Neural progenitor cell (in vitro differentiated cells): Measurements from ENCODE around the gene LIMA1. TPM values are rescaled to one million over a fixed set of nuclear protein-coding genes. Genes with fewer than 3 reads are reported as not detected.

ENCODE experiments used
- DNase-seq: peaks from one replicate; pipeline ENCODE4 v3.0.0-alpha.2; 2016; ENCODE audit warnings: low spot score
- H2AFZ ChIP-seq: fragments of 200-600 bp; sonication (generic); replicated peaks from 2 replicates; pipeline ENCODE4 v1.6.1; 2016; ENCODE audit warnings: antibody characterized with exemption
- H3F3A ChIP-seq: fragments of 200-600 bp; sonication (generic); 2 replicates; pipeline ENCODE4 v1.6.1; 2016; ENCODE audit warnings: antibody characterized with exemption, low read depth
- H3K27ac ChIP-seq: fragments of 200-600 bp; sonication (generic); 2 replicates; pipeline ENCODE4 v1.5.1; 2016; ENCODE audit warnings: mild to moderate bottlenecking
- H3K27me3 ChIP-seq: fragments of 200-600 bp; sonication (generic); 2 replicates; pipeline ENCODE4 v1.6.1; 2016; ENCODE audit warnings: mild to moderate bottlenecking, moderate library complexity
- H3K36me3 ChIP-seq: fragments of 200-600 bp; sonication (generic); 2 replicates; pipeline ENCODE4 v1.5.1; 2016
- H3K4me1 ChIP-seq: fragments of 200-600 bp; sonication (generic); 2 replicates; pipeline ENCODE4 v1.6.1; 2016; ENCODE audit warnings: mixed run types
- H3K4me2 ChIP-seq: fragments of 200-600 bp; sonication (generic); 2 replicates; pipeline ENCODE4 v1.6.1; 2016
- H3K4me3 ChIP-seq: fragments of 200-600 bp; sonication (generic); 2 replicates; pipeline ENCODE4 v1.5.1; 2016
- H3K79me2 ChIP-seq: fragments of 200-600 bp; sonication (generic); 2 replicates; pipeline ENCODE4 v1.6.1; 2016; ENCODE audit warnings: low read depth
- H3K9ac ChIP-seq: fragments of 200-600 bp; sonication (generic); 2 replicates; pipeline ENCODE4 v1.6.1; 2016
- H3K9me3 ChIP-seq: fragments of 200-600 bp; sonication (generic); 2 replicates; pipeline ENCODE4 v1.5.1; 2016; ENCODE audit warnings: low read depth
- H4K20me1 ChIP-seq: fragments of 200-600 bp; sonication (generic); 2 replicates; pipeline ENCODE4 v1.6.1; 2016; ENCODE audit warnings: low read depth
- H3K27ac Mint-ChIP-seq: 3 replicates; pipeline ENCODE4 v1.8.0; 2021; ENCODE audit warnings: mixed read lengths
- H3K27me3 Mint-ChIP-seq: 2 replicates; pipeline ENCODE4 v1.8.0; 2022; ENCODE audit warnings: low read depth, mild to moderate bottlenecking, inconsistent platforms, moderate library complexity, mixed read lengths; ENCODE audit not compliant: insufficient read depth
- H3K36me3 Mint-ChIP-seq: 3 replicates; pipeline ENCODE4 v1.8.0; 2021; ENCODE audit warnings: mixed read lengths
- H3K4me1 Mint-ChIP-seq: 3 replicates; pipeline ENCODE4 v1.8.0; 2021; ENCODE audit warnings: mixed read lengths
- H3K4me3 Mint-ChIP-seq: 3 replicates; pipeline ENCODE4 v1.8.0; 2021; ENCODE audit warnings: mild to moderate bottlenecking, moderate library complexity, mixed read lengths
- H3K9me3 Mint-ChIP-seq: 3 replicates; pipeline ENCODE4 v1.8.0; 2020; ENCODE audit warnings: mixed read lengths
- EZH2 ChIP-seq: fragments of 200-600 bp; sonication (generic); IDR thresholded peaks from 2 replicates; pipeline ENCODE4 v1.6.1; 2017; ENCODE audit warnings: antibody characterized with exemption, mild to moderate bottlenecking, moderate library complexity
- EZH2phosphoT487 ChIP-seq: fragments of 200-600 bp; sonication (generic); IDR thresholded peaks from 2 replicates; pipeline ENCODE4 v1.6.1; 2017; ENCODE audit warnings: antibody characterized with exemption
- total RNA-seq: library from RNA; depleted of rRNA; stranded (reverse); fragments of >200 nt; gene quantifications from 2 replicates; pipeline ENCODE4 v1.2.3, GENCODE V29; 2015; ENCODE audit warnings: low replicate concordance
- TF ChIP-seq, protein P1 (sequence below): fragments of 200-600 bp; sonication (generic); IDR thresholded peaks from 2 replicates; pipeline ENCODE4 v1.5.1; 2017; ENCODE audit warnings: antibody characterized with exemption, mild to moderate bottlenecking

The LIMA1 gene
- total RNA-seq, 1 donor from 2014 or later: 25.0 TPM

DNA sequence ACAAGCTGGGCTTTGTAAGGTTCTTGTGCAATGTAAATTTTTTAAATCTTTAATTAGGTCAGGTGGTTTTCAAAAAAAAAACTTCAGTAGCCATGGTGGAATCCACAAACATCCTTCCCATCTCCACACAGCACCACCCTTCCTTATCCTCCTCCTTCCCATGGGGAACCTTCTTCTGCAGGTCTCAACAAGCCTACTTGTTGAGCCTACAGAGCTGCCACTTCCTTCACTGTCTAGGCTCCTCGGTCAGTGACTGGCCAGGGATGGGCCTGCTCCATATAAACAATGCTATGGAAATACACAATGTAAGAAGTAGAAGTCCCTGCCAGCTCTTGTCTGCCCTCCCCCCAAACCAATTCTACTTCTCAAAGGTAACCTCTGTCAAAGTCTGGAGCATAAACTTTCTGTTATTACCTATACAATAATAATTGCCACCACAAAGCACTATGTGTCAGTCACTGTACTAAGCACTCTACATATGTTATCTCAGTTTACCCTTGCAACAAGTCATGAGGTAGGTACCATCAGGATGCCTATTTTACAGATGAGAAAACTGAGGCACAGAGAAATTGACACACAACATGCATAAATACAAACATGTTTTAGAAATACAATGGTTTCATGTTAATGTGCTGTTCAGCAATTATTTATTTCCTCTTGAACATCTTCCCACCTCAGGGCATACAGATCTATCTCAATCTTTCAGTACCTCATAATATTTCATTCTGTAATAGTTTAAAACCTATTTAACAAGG, 17.4 kb downstream of the LIMA1 start:
- Histone ChIP-seq H3K36me3 (no peaks in the 10 kb centered on the region), H3K27me3 (no peaks in the 10 kb centered on the region), H3K4me3 (no peak overlapping the region), H4K20me1 (no peaks in the 10 kb centered on the region), H3K4me1 (no peaks in the 10 kb centered on the region), H3K79me2 (no peaks in the 10 kb centered on the region), H2AFZ (no peak overlapping the region), H3K9me3 (no peaks in the 10 kb centered on the region), H3K4me2 (no peak overlapping the region), H3K27ac (no peak overlapping the region), H3K9ac (no peak overlapping the region), H3F3A (no peaks in the 10 kb centered on the region)
- no peaks in the 10 kb centered on the region for H3K36me3 Mint-ChIP-seq
- H3K4me1 Mint-ChIP-seq: no peaks in the 10 kb centered on the region
- no peak overlapping the region for H3K27ac Mint-ChIP-seq
- no peak for DNase-seq
- H3K9me3 Mint-ChIP-seq: peaks cover 2% of the 10 kb centered on the region
- H3K4me3 Mint-ChIP-seq: no peak overlapping the region
- H3K27me3 Mint-ChIP-seq: no peaks in the 10 kb centered on the region
- TF ChIP-seq, protein P1, sequence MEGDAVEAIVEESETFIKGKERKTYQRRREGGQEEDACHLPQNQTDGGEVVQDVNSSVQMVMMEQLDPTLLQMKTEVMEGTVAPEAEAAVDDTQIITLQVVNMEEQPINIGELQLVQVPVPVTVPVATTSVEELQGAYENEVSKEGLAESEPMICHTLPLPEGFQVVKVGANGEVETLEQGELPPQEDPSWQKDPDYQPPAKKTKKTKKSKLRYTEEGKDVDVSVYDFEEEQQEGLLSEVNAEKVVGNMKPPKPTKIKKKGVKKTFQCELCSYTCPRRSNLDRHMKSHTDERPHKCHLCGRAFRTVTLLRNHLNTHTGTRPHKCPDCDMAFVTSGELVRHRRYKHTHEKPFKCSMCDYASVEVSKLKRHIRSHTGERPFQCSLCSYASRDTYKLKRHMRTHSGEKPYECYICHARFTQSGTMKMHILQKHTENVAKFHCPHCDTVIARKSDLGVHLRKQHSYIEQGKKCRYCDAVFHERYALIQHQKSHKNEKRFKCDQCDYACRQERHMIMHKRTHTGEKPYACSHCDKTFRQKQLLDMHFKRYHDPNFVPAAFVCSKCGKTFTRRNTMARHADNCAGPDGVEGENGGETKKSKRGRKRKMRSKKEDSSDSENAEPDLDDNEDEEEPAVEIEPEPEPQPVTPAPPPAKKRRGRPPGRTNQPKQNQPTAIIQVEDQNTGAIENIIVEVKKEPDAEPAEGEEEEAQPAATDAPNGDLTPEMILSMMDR: no peak
- no peak for TF ChIP-seq EZH2

DNA sequence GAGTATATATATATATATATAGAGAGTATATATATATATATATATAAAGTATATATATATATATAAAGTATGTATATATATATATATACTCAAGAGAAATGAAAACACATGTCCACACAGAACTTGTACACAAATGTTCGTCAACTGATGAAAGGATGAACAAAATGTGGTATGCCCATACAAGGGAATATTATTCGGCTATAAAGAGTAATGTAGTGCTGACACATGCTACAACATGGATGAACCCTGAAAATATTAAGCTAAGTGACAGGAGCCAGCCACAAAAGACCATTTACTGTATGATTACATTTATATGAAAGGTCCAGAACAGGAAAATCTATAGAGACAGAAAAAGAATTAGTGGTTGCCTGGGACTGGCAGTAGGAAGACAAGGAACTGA, 19.5 kb downstream of the LIMA1 start:
- H3K4me3 Mint-ChIP-seq: no peak overlapping the region
- no peak overlapping the region for H3K27ac ChIP-seq
- no peaks in the 10 kb centered on the region for H3K36me3 Mint-ChIP-seq
- no peaks in the 10 kb centered on the region for H3K79me2 ChIP-seq
- H4K20me1 ChIP-seq: no peaks in the 10 kb centered on the region
- no peak overlapping the region for H2AFZ ChIP-seq
- no peak for DNase-seq
- no peak overlapping the region for H3K9ac ChIP-seq
- H3K27me3 Mint-ChIP-seq: no peaks in the 10 kb centered on the region
- no peak overlapping the region for H3K4me3 ChIP-seq
- no peaks in the 10 kb centered on the region for H3K4me1 ChIP-seq
- no peaks in the 10 kb centered on the region for H3K4me1 Mint-ChIP-seq
- no peak overlapping the region for H3K4me2 ChIP-seq
- H3K36me3 ChIP-seq: no peaks in the 10 kb centered on the region
- no peak overlapping the region for H3K27ac Mint-ChIP-seq
- H3K9me3 ChIP-seq: no peaks in the 10 kb centered on the region
- no peak for TF ChIP-seq EZH2phosphoT487
- no peaks in the 10 kb centered on the region for H3K27me3 ChIP-seq
- no peaks in the 10 kb centered on the region for H3F3A ChIP-seq
- peaks cover 2% of the 10 kb centered on the region for H3K9me3 Mint-ChIP-seq

DNA sequence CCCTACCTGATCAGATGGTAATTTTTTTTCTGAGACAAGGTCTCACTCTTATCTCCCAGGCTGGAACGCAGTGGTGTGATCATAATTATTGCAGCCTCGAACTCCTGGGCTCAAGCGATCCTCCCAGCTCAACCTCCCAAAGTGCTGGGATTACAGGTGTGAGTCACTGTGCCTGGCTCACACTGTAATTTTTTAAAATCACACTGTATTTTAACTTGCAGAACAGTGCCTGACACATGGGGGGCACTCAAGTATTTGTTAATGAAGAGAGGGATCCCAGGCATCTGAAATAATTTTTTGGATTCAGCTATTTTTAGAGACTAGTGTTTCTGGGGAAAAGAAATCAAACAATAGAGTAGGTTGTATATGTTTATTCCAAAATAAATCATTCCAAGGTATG, 21.7 kb downstream of the LIMA1 start:
- Mint-ChIP-seq H3K27me3 (no peaks in the 10 kb centered on the region), H3K27ac (no peak overlapping the region)
- no peak for TF ChIP-seq EZH2
- TF ChIP-seq, protein P1: no peak

DNA sequence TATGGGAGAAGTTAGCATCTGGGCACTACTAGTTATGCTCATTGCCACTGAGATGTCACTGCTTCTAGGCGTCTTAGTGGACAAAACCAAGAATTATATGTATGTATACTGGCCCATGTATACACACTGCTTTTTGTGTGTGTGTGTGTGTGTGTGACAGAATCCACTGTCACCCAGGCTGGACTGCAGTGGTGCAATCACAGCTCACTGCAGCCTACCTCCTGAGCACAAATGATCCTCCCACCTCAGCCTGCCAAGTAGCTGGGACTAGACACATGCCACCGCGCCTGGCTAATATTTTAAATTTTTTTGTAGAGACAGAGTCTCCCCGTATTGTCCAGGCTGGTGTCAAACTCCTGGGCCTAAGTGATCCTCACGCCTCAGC, 25.2 kb downstream of the LIMA1 start:
- TF ChIP-seq EZH2: no peak
- TF ChIP-seq EZH2phosphoT487: no peak
- TF ChIP-seq, protein P1: no peak
- Mint-ChIP-seq H3K4me3 (no peak overlapping the region), H3K27ac (no peak overlapping the region), H3K36me3 (no peaks in the 10 kb centered on the region), H3K4me1 (no peaks in the 10 kb centered on the region), H3K9me3 (no peaks in the 10 kb centered on the region), H3K27me3 (no peaks in the 10 kb centered on the region)
- H3K79me2 ChIP-seq: no peaks in the 10 kb centered on the region
- no peaks in the 10 kb centered on the region for H3K4me1 ChIP-seq
- H3K4me3 ChIP-seq: no peak overlapping the region
- H3F3A ChIP-seq: no peaks in the 10 kb centered on the region
- H3K4me2 ChIP-seq: no peak overlapping the region
- no peak overlapping the region for H2AFZ ChIP-seq
- H3K27ac ChIP-seq: no peak overlapping the region
- H3K36me3 ChIP-seq: no peaks in the 10 kb centered on the region
- H3K9ac ChIP-seq: no peak overlapping the region
- H3K27me3 ChIP-seq: no peaks in the 10 kb centered on the region
- no peak for DNase-seq
- H3K9me3 ChIP-seq: no peaks in the 10 kb centered on the region
- H4K20me1 ChIP-seq: no peaks in the 10 kb centered on the region

More for the DNA sequence above, 21.7 kb downstream of the LIMA1 start:
- Histone ChIP-seq H3K9me3 (no peaks in the 10 kb centered on the region), H3K36me3 (no peaks in the 10 kb centered on the region), H3K9ac (no peak overlapping the region), H3K27me3 (no peaks in the 10 kb centered on the region), H3K4me3 (no peak overlapping the region), H3K4me2 (no peak overlapping the region), H3K4me1 (no peaks in the 10 kb centered on the region), H4K20me1 (no peaks in the 10 kb centered on the region), H2AFZ (no peak overlapping the region), H3K79me2 (no peaks in the 10 kb centered on the region), H3F3A (no peaks in the 10 kb centered on the region), H3K27ac (no peak overlapping the region)
- no peak for DNase-seq
- Mint-ChIP-seq H3K9me3 (peaks cover 2% of the 10 kb centered on the region), H3K36me3 (no peaks in the 10 kb centered on the region), H3K4me3 (no peak overlapping the region), H3K4me1 (no peaks in the 10 kb centered on the region)
